ENCODE measurements around the gene OSBP2.

Gene OSBP2

DNA sequence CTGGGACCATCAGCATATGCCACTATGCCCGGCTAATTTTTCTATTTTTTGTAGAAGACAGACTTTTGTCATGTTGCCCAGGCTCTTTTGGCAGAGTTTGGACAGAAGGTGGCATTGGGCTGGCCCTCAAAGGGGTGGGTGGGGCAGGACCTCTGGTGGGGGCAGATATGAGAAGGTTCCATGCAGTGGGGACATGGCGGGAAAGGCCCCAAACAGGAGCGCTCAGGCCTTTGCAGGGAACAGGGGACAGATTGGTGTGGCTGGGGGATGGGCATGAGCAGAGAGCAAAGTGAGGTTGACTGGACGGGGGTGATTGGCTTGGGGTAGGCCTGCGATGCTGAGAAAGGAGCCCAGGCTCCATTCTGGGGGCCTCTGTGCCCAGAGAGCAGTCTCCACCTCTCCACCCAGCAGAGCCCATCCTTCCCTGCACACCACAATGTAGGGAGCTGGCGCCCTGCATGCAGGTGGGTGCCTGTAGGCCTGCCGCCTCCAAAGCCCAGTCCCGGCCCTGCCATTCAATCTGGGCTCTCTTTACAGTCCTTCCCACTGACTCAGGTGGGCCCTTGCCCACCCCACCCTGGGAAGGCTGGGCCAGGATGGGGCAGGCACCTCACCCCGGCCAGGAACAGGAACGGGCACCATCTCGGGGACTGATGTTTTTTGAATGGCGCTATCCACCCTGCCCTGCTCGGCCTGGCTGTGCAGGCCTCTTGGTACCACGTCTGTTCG, 175.2 kb downstream of the OSBP2 start:
- ATAC-seq, result no peak
- no peak for TF ChIP-seq ZC3H10 (CRISPR knock-in tag; IDR thresholded peaks at IDR 0.05)
- no peak for TF ChIP-seq CSDC2 (CRISPR knock-in tag; IDR thresholded peaks at IDR 0.05)
- TF ChIP-seq, protein P1, sequence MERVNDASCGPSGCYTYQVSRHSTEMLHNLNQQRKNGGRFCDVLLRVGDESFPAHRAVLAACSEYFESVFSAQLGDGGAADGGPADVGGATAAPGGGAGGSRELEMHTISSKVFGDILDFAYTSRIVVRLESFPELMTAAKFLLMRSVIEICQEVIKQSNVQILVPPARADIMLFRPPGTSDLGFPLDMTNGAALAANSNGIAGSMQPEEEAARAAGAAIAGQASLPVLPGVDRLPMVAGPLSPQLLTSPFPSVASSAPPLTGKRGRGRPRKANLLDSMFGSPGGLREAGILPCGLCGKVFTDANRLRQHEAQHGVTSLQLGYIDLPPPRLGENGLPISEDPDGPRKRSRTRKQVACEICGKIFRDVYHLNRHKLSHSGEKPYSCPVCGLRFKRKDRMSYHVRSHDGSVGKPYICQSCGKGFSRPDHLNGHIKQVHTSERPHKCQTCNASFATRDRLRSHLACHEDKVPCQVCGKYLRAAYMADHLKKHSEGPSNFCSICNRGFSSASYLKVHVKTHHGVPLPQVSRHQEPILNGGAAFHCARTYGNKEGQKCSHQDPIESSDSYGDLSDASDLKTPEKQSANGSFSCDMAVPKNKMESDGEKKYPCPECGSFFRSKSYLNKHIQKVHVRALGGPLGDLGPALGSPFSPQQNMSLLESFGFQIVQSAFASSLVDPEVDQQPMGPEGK (CRISPR knock-in tag; IDR thresholded peaks at IDR 0.05; ENCODE audit: borderline replicate concordance), result no peak
- no peak for TF ChIP-seq TOX (CRISPR knock-in tag; IDR thresholded peaks at IDR 0.05; ENCODE audit: borderline replicate concordance)
- TF ChIP-seq ZNF8 (CRISPR knock-in tag; IDR thresholded peaks at IDR 0.05), result no peak
- TF ChIP-seq, protein P2, sequence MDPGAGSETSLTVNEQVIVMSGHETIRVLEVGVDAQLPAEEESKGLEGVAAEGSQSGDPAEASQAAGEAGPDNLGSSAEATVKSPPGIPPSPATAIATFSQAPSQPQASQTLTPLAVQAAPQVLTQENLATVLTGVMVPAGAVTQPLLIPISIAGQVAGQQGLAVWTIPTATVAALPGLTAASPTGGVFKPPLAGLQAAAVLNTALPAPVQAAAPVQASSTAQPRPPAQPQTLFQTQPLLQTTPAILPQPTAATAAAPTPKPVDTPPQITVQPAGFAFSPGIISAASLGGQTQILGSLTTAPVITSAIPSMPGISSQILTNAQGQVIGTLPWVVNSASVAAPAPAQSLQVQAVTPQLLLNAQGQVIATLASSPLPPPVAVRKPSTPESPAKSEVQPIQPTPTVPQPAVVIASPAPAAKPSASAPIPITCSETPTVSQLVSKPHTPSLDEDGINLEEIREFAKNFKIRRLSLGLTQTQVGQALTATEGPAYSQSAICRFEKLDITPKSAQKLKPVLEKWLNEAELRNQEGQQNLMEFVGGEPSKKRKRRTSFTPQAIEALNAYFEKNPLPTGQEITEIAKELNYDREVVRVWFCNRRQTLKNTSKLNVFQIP (CRISPR knock-in tag; IDR thresholded peaks at IDR 0.05; ENCODE audit: borderline replicate concordance, low read depth), result no peak
- TF ChIP-seq ZNF70 (CRISPR knock-in tag; IDR thresholded peaks at IDR 0.05), result no peak
- TF ChIP-seq BACH2 (CRISPR knock-in tag; IDR thresholded peaks at IDR 0.05; ENCODE audit: borderline replicate concordance), result no peak
- no peak for TF ChIP-seq SNAI2 (CRISPR knock-in tag; IDR thresholded peaks at IDR 0.05)
- no peak for TF ChIP-seq ZFP30 (CRISPR knock-in tag; IDR thresholded peaks at IDR 0.05)
- no peak for TF ChIP-seq ESRRG (CRISPR knock-in tag; IDR thresholded peaks at IDR 0.05)
- no peak for TF ChIP-seq TCF4 (CRISPR knock-in tag; IDR thresholded peaks at IDR 0.05; ENCODE audit: borderline replicate concordance)
- no peak for TF ChIP-seq CSRNP3 (CRISPR knock-in tag; IDR thresholded peaks at IDR 0.05)

- ATAC-seq, result no peak
These were observed 176.0 kb downstream of the OSBP2 start for GRCh38 chr22:30870451-30871345.

GRCh38 chr22:30871391-30872284, 177.0 kb downstream of the OSBP2 start:
- TF ChIP-seq ISL1 (CRISPR knock-in tag; IDR thresholded peaks at IDR 0.05), result no peak
- TF ChIP-seq ESRRG (CRISPR knock-in tag; IDR thresholded peaks at IDR 0.05), result no peak
- TF ChIP-seq ZNF70 (CRISPR knock-in tag; IDR thresholded peaks at IDR 0.05), result no peak
- TF ChIP-seq, protein P1 (CRISPR knock-in tag; IDR thresholded peaks at IDR 0.05; ENCODE audit: borderline replicate concordance), result no peak
- TF ChIP-seq BACH2 (CRISPR knock-in tag; IDR thresholded peaks at IDR 0.05; ENCODE audit: borderline replicate concordance), result no peak
- no peak for TF ChIP-seq ZNF565 (CRISPR knock-in tag; conservative IDR thresholded peaks at IDR 0.05; ENCODE audit: low read depth)
- no peak for TF ChIP-seq GLIS3 (CRISPR knock-in tag; IDR thresholded peaks at IDR 0.05)
- TF ChIP-seq, protein P2 (CRISPR knock-in tag; IDR thresholded peaks at IDR 0.05; ENCODE audit: borderline replicate concordance, low read depth), result no peak
- no peak for TF ChIP-seq TCF4 (CRISPR knock-in tag; IDR thresholded peaks at IDR 0.05; ENCODE audit: borderline replicate concordance)
- TF ChIP-seq ZC3H10 (CRISPR knock-in tag; IDR thresholded peaks at IDR 0.05), result no peak
- TF ChIP-seq TOX (CRISPR knock-in tag; IDR thresholded peaks at IDR 0.05; ENCODE audit: borderline replicate concordance), result no peak
- TF ChIP-seq RARB (CRISPR knock-in tag; IDR thresholded peaks at IDR 0.05), result no peak
- no peak for TF ChIP-seq OSR1 (CRISPR knock-in tag; IDR thresholded peaks at IDR 0.05)
- no peak for ATAC-seq

More at GRCh38 chr22:30870451-30871345, 176.0 kb downstream of the OSBP2 start:
- TF ChIP-seq ISL1 (CRISPR knock-in tag; IDR thresholded peaks at IDR 0.05) (no peak), RARB (CRISPR knock-in tag; IDR thresholded peaks at IDR 0.05) (no peak), ZC3H10 (CRISPR knock-in tag; IDR thresholded peaks at IDR 0.05) (no peak), TCF4 (CRISPR knock-in tag; IDR thresholded peaks at IDR 0.05; ENCODE audit: borderline replicate concordance) (no peak), ARNTL (CRISPR knock-in tag; IDR thresholded peaks at IDR 0.05; ENCODE audit: borderline replicate concordance, low read depth) (no peak), ZNF8 (CRISPR knock-in tag; IDR thresholded peaks at IDR 0.05) (no peak), ZNF565 (CRISPR knock-in tag; conservative IDR thresholded peaks at IDR 0.05; ENCODE audit: low read depth) (no peak)

Data from SK-N-SH treated with all-trans-retinoic acid at 6 μM for 48 hours (cell line).